CD4-positive, alpha-beta T cell (primary cell): ENCODE data around the gene NRXN3. TPM values are rescaled to one million over a fixed set of nuclear protein-coding genes. Genes with fewer than 3 reads are reported as not detected.

Experiments used
- ATAC-seq: fragments of 200-7000 bp; cut with Tn5 transposase; one replicate; pipeline ENCODE4 v1.10.0; 2022; ENCODE audit warnings: mild to moderate bottlenecking; ENCODE audit not compliant: poor library complexity
- CTCF ChIA-PET: fragments of 350-600 bp; sonication (Branson Sonifier 250); formaldehyde crosslinking; loops from one replicate; lab custom pipeline; 2021; ENCODE audit warnings: antibody characterized with exemption, inconsistent platforms; lab: Charles Lee
- POLR2A ChIA-PET: fragments of 350-600 bp; sonication (Branson Sonifier 250); formaldehyde crosslinking; loops from one replicate; lab custom pipeline; 2021; ENCODE audit warnings: antibody characterized with exemption, inconsistent platforms; lab: Charles Lee
- DNase-seq, 14 experiments: peaks; one replicate each; pipeline ENCODE4 v3.0.0-alpha.2; 2013 to 2020; ENCODE audit warnings: mixed read lengths in 2 of 14
- H3K27ac ChIP-seq, 2 donors: one replicate each; pipeline versions ENCODE4 v1.5.1 to v1.7.0; 2013; ENCODE audit warnings: low read length in 2 of 2, low read depth in 1 of 2, mild to moderate bottlenecking in 1 of 2
- H3K27me3 ChIP-seq, 2 experiments: 1 replicate in 1 of 2; 2 replicates in 1 of 2; pipeline versions ENCODE4 v1.6.1 to v1.7.0; 2013; ENCODE audit warnings: low read length in 2 of 2, control low read depth in 1 of 2, mild to moderate bottlenecking in 1 of 2, moderate library complexity in 1 of 2; ENCODE audit not compliant: insufficient read depth in 2 of 2, control insufficient read depth in 1 of 2
- H3K36me3 ChIP-seq: one replicate; pipeline ENCODE4 v1.6.1; 2013; ENCODE audit warnings: low read length, control low read depth; ENCODE audit not compliant: insufficient read depth
- H3K4me1 ChIP-seq: one replicate; pipeline ENCODE4 v1.6.1; 2013; ENCODE audit warnings: low read length, control low read depth; ENCODE audit not compliant: insufficient read depth
- H3K4me3 ChIP-seq: one replicate; pipeline ENCODE4 v1.5.1; 2013; ENCODE audit warnings: mild to moderate bottlenecking, low read length, moderate library complexity
- H3K9me3 ChIP-seq, 2 experiments: 1 replicate in 1 of 2; 2 replicates in 1 of 2; pipeline versions ENCODE4 v1.6.1 to v1.7.0; 2013; ENCODE audit warnings: low read length in 2 of 2, mild to moderate bottlenecking in 2 of 2, control low read depth in 1 of 2, moderate library complexity in 1 of 2; ENCODE audit not compliant: control insufficient read depth in 1 of 2, insufficient read depth in 1 of 2
- H3K27ac Mint-ChIP-seq: one replicate; pipeline ENCODE4 v1.8.0; 2020; ENCODE audit warnings: mixed read lengths
- H3K27me3 Mint-ChIP-seq: one replicate; pipeline ENCODE4 v1.8.0; 2021; ENCODE audit warnings: mixed read lengths
- H3K36me3 Mint-ChIP-seq: one replicate; pipeline ENCODE4 v1.8.0; 2021; ENCODE audit warnings: low read depth, mixed read lengths
- H3K4me1 Mint-ChIP-seq: one replicate; pipeline ENCODE4 v1.8.0; 2021; ENCODE audit warnings: low read depth, mixed read lengths
- H3K4me3 Mint-ChIP-seq: one replicate; pipeline ENCODE4 v1.8.0; 2020; ENCODE audit warnings: mild to moderate bottlenecking, mixed read lengths
- H3K9me3 Mint-ChIP-seq: one replicate; pipeline ENCODE4 v1.8.0; 2020; ENCODE audit warnings: mixed read lengths
- CTCF ChIP-seq: fragments of 200-600 bp; IDR thresholded peaks from one replicate; pipeline ENCODE4 v1.8.0; 2022; ENCODE audit warnings: antibody characterized with exemption, mild to moderate bottlenecking
- intact Hi-C, 2 experiments: fragments of 100-400 bp; cut with DNase I in 1 of 2; cut with micrococcal nuclease in 1 of 2; formaldehyde crosslinking; loops; one replicate each; pipeline versions ENCODE4 v1.15.1 to v1.9.0; 2023 to 2025; cut with DNase I, micrococcal nuclease
- total RNA-seq, 174 experiments: library from RNA in 2 of 174; stranded (reverse) in 2 of 174; gene quantifications; one replicate each; pipeline ENCODE4 v1.2.3 and lab custom pipeline; 2021 to 2026

NRXN3 gene
- total RNA-seq, 2 experiments from 2014 or later: not detected

- H3K27me3 ChIP-seq: no peaks in the 10 kb centered on the region
- H3K27ac ChIP-seq: no peak overlapping the region
- H3K4me3 ChIP-seq: no peak overlapping the region
- no peaks in the 10 kb centered on the region for H3K4me1 ChIP-seq
- no peak overlapping the region for H3K4me3 Mint-ChIP-seq
- intact Hi-C loops: no loop called here
- CTCF ChIA-PET: no interaction called here
- no peaks in the 10 kb centered on the region for H3K36me3 Mint-ChIP-seq
- POLR2A ChIA-PET: no interaction called here
- no peaks in the 10 kb centered on the region for H3K36me3 ChIP-seq
- H3K4me1 Mint-ChIP-seq: no peaks in the 10 kb centered on the region
- ATAC-seq (no peak), DNase-seq (no peak)
- H3K9me3 Mint-ChIP-seq: peaks cover 3% of the 10 kb centered on the region
- H3K9me3 ChIP-seq: peaks cover 0 to under 1% of the 10 kb centered on the region in 2 experiments
- TF ChIP-seq CTCF: no peak
- no peak overlapping the region for H3K27ac Mint-ChIP-seq
- no peaks in the 10 kb centered on the region for H3K27me3 Mint-ChIP-seq
Measured at GRCh38 chr14:79613625-79614024, 1443.5 kb downstream of the NRXN3 start.

- no peaks in the 10 kb centered on the region for H3K4me1 Mint-ChIP-seq
- Histone ChIP-seq H3K4me1 (no peaks in the 10 kb centered on the region), H3K9me3 (no peaks in the 10 kb centered on the region), H3K4me3 (no peak overlapping the region), H3K27ac (no peak overlapping the region), H3K36me3 (no peaks in the 10 kb centered on the region), H3K27me3 (no peaks in the 10 kb centered on the region)
- DNase-seq: no peak
- no peak for TF ChIP-seq CTCF
- POLR2A ChIA-PET: no interaction called here
- peaks cover 3% of the 10 kb centered on the region for H3K9me3 Mint-ChIP-seq
- intact Hi-C loops: no loop called here
- no peak overlapping the region for H3K27ac Mint-ChIP-seq
- H3K36me3 Mint-ChIP-seq: no peaks in the 10 kb centered on the region
- H3K4me3 Mint-ChIP-seq: no peak overlapping the region
- CTCF ChIA-PET: no interaction called here
- no peaks in the 10 kb centered on the region for H3K27me3 Mint-ChIP-seq
- ATAC-seq: no peak
Measured at GRCh38 chr14:79614448-79614847, 1444.3 kb downstream of the NRXN3 start.

GRCh38 chr14:79627058-79627457 is 1456.9 kb downstream of the NRXN3 start:
- Histone ChIP-seq H3K4me1 (no peaks in the 10 kb centered on the region), H3K27me3 (no peaks in the 10 kb centered on the region), H3K27ac (no peak overlapping the region), H3K9me3 (peaks cover 0 to 7% of the 10 kb centered on the region in 2 experiments), H3K36me3 (no peaks in the 10 kb centered on the region), H3K4me3 (no peak overlapping the region)
- H3K4me1 Mint-ChIP-seq: no peaks in the 10 kb centered on the region
- DNase-seq: no peak
- no peak overlapping the region for H3K4me3 Mint-ChIP-seq
- ATAC-seq: no peak
- H3K27me3 Mint-ChIP-seq: no peaks in the 10 kb centered on the region
- no peak overlapping the region for H3K27ac Mint-ChIP-seq
- ChIA-PET CTCF (no interaction called here), POLR2A (no interaction called here)
- H3K9me3 Mint-ChIP-seq: peaks cover 3% of the 10 kb centered on the region
- no peaks in the 10 kb centered on the region for H3K36me3 Mint-ChIP-seq
- TF ChIP-seq CTCF: no peak
- intact Hi-C loops: no loop called here
